SK-N-SH treated with all-trans-retinoic acid at 6 μM for 48 hours (cell line): Measurements from ENCODE around the gene PTPRN2.

Experiments used
- ATAC-seq: fragments of 200-7000 bp; cut with Tn5 transposase; 3 replicates; pipeline ENCODE4 v1.9.1; 2020; ENCODE audit warnings: mild to moderate bottlenecking, moderate library complexity
- ARNTL ChIP-seq: fragments of 450-650 bp; formaldehyde crosslinking; IDR thresholded peaks from 2 replicates; pipeline ENCODE4 v1.5.0; 2020; ENCODE audit warnings: low read depth, mild to moderate bottlenecking, moderate library complexity, borderline replicate concordance
- BACH2 ChIP-seq: fragments of 250-450 bp; sonication (Bioruptor Pico); IDR thresholded peaks from 2 replicates; pipeline ENCODE4 v1.9.0; 2021; ENCODE audit warnings: mild to moderate bottlenecking, borderline replicate concordance
- CSDC2 ChIP-seq: fragments of 250-450 bp; sonication (Bioruptor Pico); IDR thresholded peaks from 2 replicates; pipeline ENCODE4 v1.5.0; 2020; ENCODE audit warnings: mild to moderate bottlenecking, moderate library complexity
- ESRRG ChIP-seq: fragments of 250-450 bp; sonication (Bioruptor Pico); IDR thresholded peaks from 2 replicates; pipeline ENCODE4 v1.6.1; 2021; ENCODE audit warnings: mild to moderate bottlenecking
- ISL1 ChIP-seq: fragments of 250-450 bp; sonication (Bioruptor Pico); IDR thresholded peaks from 2 replicates; pipeline ENCODE4 v2.1.2; 2022; ENCODE audit warnings: mild to moderate bottlenecking, moderate library complexity
- PPARA ChIP-seq: fragments of 250-450 bp; sonication (Bioruptor Pico); IDR thresholded peaks from 2 replicates; pipeline ENCODE4 v1.5.0; 2020; ENCODE audit warnings: mild to moderate bottlenecking, borderline replicate concordance
- RARB ChIP-seq: fragments of 250-450 bp; sonication (Bioruptor Pico); IDR thresholded peaks from 2 replicates; pipeline ENCODE4 v1.8.0; 2021; ENCODE audit warnings: mild to moderate bottlenecking, moderate library complexity
- SNAI2 ChIP-seq: fragments of 250-450 bp; sonication (Bioruptor Pico); IDR thresholded peaks from 2 replicates; pipeline ENCODE4 v1.5.0; 2020; ENCODE audit warnings: mild to moderate bottlenecking, moderate library complexity
- TOX ChIP-seq: fragments of 250-450 bp; sonication (Bioruptor Pico); IDR thresholded peaks from 2 replicates; pipeline ENCODE4 v1.8.0; 2021; ENCODE audit warnings: mild to moderate bottlenecking, moderate library complexity, borderline replicate concordance
- ZC3H10 ChIP-seq: fragments of 250-450 bp; sonication (Bioruptor Pico); IDR thresholded peaks from 2 replicates; pipeline ENCODE4 v1.5.1; 2021; ENCODE audit warnings: mild to moderate bottlenecking, moderate library complexity
- ZFP30 ChIP-seq: fragments of 450-650 bp; formaldehyde crosslinking; IDR thresholded peaks from 2 replicates; pipeline ENCODE4 v1.5.0; 2022; ENCODE audit warnings: mild to moderate bottlenecking, moderate library complexity
- ZNF565 ChIP-seq: fragments of 450-650 bp; formaldehyde crosslinking; conservative IDR thresholded peaks from 2 replicates; pipeline ENCODE4 v1.5.0; 2020; ENCODE audit warnings: low read depth, mild to moderate bottlenecking, moderate library complexity
- ZNF8 ChIP-seq: fragments of 450-650 bp; formaldehyde crosslinking; IDR thresholded peaks from 2 replicates; pipeline ENCODE4 v1.5.0; 2020; ENCODE audit warnings: mild to moderate bottlenecking, moderate library complexity
- TF ChIP-seq, protein P1 (sequence below): fragments of 250-450 bp; sonication (Bioruptor Pico); IDR thresholded peaks from 2 replicates; pipeline ENCODE4 v1.5.1; 2020; ENCODE audit warnings: low read depth, mild to moderate bottlenecking, moderate library complexity
- TF ChIP-seq, protein P2 (sequence below): fragments of 250-450 bp; sonication (Bioruptor Pico); IDR thresholded peaks from 2 replicates; pipeline ENCODE4 v1.8.0; 2020; ENCODE audit warnings: mild to moderate bottlenecking, moderate library complexity, borderline replicate concordance
- TF ChIP-seq, protein P3 (sequence below): fragments of 250-450 bp; sonication (Bioruptor Pico); IDR thresholded peaks from 2 replicates; pipeline ENCODE4 v1.5.1; 2021; ENCODE audit warnings: mild to moderate bottlenecking, moderate library complexity
- TF ChIP-seq, protein P4 (sequence below): fragments of 250-450 bp; sonication (Bioruptor Pico); IDR thresholded peaks from 2 replicates; pipeline ENCODE4 v1.5.0; 2020; ENCODE audit warnings: mild to moderate bottlenecking, moderate library complexity
- TF ChIP-seq, protein P5 (sequence below): fragments of 250-450 bp; sonication (Bioruptor Pico); IDR thresholded peaks from 2 replicates; pipeline ENCODE4 v1.8.0; 2021; ENCODE audit warnings: low read depth, mild to moderate bottlenecking, moderate library complexity, borderline replicate concordance

PTPRN2 gene

DNA sequence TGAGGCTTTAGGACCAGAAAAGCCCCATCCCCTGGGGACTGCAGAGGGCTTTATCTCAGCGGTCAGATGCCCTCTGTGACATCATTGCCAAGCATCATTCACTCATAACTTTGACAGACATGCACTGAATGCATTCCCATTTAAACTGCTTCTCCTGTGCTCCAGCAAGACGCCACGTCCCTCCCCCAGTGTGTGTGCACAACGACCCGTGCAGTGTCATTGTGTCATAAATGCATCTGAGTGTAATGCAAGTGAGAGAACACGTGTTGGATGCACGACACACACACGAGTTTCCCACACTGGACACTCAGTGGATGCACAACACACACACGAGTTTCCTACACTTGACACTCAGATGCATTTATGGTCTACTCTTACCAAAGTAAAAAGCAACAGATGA lies 337.9 kb downstream of the PTPRN2 start:
- TF ChIP-seq CSDC2 (no peak), ZC3H10 (CRISPR knock-in tag) (no peak), ZFP30 (no peak)
- TF ChIP-seq, protein P1, sequence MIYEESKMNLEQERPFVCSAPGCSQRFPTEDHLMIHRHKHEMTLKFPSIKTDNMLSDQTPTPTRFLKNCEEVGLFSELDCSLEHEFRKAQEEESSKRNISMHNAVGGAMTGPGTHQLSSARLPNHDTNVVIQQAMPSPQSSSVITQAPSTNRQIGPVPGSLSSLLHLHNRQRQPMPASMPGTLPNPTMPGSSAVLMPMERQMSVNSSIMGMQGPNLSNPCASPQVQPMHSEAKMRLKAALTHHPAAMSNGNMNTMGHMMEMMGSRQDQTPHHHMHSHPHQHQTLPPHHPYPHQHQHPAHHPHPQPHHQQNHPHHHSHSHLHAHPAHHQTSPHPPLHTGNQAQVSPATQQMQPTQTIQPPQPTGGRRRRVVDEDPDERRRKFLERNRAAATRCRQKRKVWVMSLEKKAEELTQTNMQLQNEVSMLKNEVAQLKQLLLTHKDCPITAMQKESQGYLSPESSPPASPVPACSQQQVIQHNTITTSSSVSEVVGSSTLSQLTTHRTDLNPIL: no peak
- ATAC-seq: no peak

DNA sequence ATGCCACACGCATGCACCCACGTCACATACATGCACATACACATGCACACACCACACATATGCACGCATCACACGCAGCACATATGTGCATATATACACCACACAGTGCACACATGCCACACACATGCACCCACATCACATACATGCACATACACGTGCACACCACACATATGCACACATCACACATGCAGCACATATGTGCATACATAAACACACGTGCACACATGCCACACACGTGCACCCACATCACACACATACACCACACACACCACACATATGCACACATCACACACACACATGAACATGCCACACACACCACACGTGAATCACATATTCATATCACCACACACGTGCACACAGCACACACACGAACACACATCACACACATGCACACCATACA lies 338.8 kb downstream of the PTPRN2 start:
- TF ChIP-seq, protein P2, sequence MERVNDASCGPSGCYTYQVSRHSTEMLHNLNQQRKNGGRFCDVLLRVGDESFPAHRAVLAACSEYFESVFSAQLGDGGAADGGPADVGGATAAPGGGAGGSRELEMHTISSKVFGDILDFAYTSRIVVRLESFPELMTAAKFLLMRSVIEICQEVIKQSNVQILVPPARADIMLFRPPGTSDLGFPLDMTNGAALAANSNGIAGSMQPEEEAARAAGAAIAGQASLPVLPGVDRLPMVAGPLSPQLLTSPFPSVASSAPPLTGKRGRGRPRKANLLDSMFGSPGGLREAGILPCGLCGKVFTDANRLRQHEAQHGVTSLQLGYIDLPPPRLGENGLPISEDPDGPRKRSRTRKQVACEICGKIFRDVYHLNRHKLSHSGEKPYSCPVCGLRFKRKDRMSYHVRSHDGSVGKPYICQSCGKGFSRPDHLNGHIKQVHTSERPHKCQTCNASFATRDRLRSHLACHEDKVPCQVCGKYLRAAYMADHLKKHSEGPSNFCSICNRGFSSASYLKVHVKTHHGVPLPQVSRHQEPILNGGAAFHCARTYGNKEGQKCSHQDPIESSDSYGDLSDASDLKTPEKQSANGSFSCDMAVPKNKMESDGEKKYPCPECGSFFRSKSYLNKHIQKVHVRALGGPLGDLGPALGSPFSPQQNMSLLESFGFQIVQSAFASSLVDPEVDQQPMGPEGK (CRISPR knock-in tag): no peak
- TF ChIP-seq, protein P3, sequence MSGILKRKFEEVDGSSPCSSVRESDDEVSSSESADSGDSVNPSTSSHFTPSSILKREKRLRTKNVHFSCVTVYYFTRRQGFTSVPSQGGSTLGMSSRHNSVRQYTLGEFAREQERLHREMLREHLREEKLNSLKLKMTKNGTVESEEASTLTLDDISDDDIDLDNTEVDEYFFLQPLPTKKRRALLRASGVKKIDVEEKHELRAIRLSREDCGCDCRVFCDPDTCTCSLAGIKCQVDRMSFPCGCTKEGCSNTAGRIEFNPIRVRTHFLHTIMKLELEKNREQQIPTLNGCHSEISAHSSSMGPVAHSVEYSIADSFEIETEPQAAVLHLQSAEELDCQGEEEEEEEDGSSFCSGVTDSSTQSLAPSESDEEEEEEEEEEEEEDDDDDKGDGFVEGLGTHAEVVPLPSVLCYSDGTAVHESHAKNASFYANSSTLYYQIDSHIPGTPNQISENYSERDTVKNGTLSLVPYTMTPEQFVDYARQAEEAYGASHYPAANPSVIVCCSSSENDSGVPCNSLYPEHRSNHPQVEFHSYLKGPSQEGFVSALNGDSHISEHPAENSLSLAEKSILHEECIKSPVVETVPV: no peak
- TF ChIP-seq ISL1 (CRISPR knock-in tag) (no peak), PPARA (CRISPR knock-in tag) (no peak), ARNTL (CRISPR knock-in tag) (no peak), SNAI2 (CRISPR knock-in tag) (no peak), ZFP30 (no peak), TOX (no peak), CSDC2 (no peak), ZC3H10 (CRISPR knock-in tag) (no peak), ESRRG (CRISPR knock-in tag) (no peak), BACH2 (CRISPR knock-in tag) (no peak), RARB (CRISPR knock-in tag) (no peak), ZNF8 (CRISPR knock-in tag) (no peak)
- TF ChIP-seq, protein P4, sequence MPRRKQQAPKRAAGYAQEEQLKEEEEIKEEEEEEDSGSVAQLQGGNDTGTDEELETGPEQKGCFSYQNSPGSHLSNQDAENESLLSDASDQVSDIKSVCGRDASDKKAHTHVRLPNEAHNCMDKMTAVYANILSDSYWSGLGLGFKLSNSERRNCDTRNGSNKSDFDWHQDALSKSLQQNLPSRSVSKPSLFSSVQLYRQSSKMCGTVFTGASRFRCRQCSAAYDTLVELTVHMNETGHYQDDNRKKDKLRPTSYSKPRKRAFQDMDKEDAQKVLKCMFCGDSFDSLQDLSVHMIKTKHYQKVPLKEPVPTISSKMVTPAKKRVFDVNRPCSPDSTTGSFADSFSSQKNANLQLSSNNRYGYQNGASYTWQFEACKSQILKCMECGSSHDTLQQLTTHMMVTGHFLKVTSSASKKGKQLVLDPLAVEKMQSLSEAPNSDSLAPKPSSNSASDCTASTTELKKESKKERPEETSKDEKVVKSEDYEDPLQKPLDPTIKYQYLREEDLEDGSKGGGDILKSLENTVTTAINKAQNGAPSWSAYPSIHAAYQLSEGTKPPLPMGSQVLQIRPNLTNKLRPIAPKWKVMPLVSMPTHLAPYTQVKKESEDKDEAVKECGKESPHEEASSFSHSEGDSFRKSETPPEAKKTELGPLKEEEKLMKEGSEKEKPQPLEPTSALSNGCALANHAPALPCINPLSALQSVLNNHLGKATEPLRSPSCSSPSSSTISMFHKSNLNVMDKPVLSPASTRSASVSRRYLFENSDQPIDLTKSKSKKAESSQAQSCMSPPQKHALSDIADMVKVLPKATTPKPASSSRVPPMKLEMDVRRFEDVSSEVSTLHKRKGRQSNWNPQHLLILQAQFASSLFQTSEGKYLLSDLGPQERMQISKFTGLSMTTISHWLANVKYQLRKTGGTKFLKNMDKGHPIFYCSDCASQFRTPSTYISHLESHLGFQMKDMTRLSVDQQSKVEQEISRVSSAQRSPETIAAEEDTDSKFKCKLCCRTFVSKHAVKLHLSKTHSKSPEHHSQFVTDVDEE (CRISPR knock-in tag): no peak
- TF ChIP-seq, protein P5, sequence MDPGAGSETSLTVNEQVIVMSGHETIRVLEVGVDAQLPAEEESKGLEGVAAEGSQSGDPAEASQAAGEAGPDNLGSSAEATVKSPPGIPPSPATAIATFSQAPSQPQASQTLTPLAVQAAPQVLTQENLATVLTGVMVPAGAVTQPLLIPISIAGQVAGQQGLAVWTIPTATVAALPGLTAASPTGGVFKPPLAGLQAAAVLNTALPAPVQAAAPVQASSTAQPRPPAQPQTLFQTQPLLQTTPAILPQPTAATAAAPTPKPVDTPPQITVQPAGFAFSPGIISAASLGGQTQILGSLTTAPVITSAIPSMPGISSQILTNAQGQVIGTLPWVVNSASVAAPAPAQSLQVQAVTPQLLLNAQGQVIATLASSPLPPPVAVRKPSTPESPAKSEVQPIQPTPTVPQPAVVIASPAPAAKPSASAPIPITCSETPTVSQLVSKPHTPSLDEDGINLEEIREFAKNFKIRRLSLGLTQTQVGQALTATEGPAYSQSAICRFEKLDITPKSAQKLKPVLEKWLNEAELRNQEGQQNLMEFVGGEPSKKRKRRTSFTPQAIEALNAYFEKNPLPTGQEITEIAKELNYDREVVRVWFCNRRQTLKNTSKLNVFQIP: no peak
- TF ChIP-seq, all 23 proteins: peak for 0
- ATAC-seq: no peak

DNA sequence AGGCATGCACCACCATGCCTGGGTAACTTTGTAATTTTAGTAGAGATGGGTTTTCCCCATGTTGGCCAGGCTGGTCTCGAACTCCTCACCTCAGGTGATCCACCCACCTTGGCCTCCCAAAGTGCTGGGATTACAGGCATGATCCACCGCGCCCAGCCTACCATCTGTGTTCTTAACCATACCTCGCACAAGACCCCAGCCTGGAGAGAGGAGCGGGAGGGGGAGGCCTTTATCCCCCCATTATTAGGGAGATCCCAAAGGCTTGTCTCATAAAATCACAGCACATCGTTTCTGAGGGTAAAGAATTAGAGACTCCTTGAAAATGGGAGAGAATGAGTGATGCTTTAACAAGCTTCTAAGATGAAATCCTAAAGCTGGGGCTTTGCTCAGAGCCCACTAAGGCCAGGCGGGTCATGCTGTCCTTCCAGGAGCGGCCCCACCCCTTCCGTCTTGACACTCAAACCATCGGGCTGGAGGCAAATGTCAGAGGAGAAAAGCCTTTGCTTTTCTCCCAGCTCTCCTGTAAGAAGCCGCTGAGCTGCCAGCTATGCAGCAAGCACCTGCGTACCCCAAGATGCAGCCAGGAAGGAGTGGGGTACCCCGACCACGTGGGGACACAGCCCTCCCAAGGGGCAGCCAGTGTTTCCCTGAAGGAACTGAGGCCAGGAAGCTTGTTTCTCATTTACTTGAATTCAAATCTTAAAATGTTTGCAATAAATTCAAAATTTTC lies 339.7 kb downstream of the PTPRN2 start:
- TF ChIP-seq SNAI2 (CRISPR knock-in tag): no peak
- no peak for TF ChIP-seq ZC3H10 (CRISPR knock-in tag)
- no peak for TF ChIP-seq RARB (CRISPR knock-in tag)
- TF ChIP-seq TOX: no peak
- TF ChIP-seq ZNF565 (CRISPR knock-in tag): no peak
- TF ChIP-seq, protein P1: no peak
- TF ChIP-seq, protein P3: no peak
- no peak for TF ChIP-seq PPARA (CRISPR knock-in tag)
- TF ChIP-seq, protein P4 (CRISPR knock-in tag): no peak
- no peak for ATAC-seq
